HG03108 (cell line): Measurements from ENCODE around the gene AK2.
"Not testable (repeated sequence)": the region's sequence is repeated elsewhere in the genome, so short reads cannot be mapped to it uniquely, and the experiment has no call there.

Experiments used
- ATAC-seq: cut with Tn5 transposase; IDR thresholded peaks from one replicate; pipeline ENCODE4 v1.9.1; 2021; ENCODE audit warnings: moderate library complexity; ENCODE audit not compliant: unreplicated experiment

The AK2 gene

DNA sequence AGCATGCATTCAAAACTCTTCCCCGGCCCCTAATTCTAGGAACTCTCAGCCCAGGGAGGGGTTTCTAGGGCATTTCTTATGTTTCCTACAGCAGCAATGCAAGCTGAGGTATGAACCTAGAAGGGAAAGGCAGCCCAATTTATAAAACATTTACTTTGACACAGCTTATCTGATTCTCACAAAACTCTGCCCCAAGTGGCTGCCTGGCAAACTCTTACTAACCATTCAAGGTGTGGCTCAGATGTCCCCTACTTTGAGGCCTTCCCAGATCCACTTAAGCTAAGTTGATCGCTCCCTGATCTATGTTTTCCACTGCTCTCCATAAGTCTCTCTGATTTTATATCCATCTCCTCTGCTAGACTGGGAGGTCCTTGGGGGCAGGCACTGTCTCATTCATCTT lies 35.4 kb downstream of the AK2 start:
- no peak for ATAC-seq

GRCh38 chr1:33000427-33001026 lies 36.2 kb downstream of the AK2 start:
- ATAC-seq = no peak

DNA sequence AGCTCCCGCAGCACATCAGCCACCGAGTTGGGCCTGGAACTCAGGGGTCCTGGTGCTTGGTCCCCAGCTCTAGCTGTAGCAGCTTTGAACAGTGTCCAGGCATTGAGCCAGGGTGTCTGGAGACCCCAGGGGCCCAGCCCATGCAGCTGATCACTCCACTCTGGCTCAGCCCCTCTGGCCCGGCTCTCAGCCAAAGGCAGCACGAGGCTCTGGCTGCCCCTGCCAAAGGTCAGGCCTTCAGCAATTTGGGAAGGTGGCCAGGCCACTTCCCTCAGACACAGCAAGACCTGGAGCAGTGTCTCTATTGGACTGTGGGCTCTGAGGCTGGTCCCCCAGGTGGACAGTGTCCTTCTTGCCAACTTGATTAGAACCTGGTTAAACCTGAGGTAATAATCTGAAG lies 37.7 kb downstream of the AK2 start:
- ATAC-seq = no peak

- ATAC-seq = no peak
Measured at GRCh38 chr1:32998064-32998463, 38.6 kb downstream of the AK2 start.

DNA sequence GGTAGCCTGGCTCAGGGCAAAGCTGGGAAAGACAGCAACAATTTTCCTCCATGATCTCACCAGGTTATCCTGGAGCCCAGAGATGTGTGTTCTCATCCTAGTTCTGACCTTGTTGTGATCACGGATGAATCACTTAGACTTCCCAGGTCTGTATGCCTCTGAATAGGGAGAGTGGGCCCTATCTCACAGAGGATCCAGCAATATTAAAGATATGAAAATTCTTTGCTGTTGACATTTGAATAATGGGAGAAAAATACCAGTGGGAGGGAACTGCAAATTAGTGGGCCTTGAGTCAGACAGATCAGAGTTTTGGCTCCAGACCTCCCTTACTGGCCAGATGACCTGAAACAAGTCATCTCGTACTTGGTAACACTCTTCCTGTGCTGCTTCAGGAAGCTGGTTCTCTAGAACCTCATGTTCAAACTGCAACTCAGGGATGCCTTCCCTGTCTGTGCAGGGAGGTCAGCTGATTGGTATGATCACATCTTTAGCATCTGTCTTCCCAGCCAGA lies 39.2 kb downstream of the AK2 start:
- no peak for ATAC-seq

DNA sequence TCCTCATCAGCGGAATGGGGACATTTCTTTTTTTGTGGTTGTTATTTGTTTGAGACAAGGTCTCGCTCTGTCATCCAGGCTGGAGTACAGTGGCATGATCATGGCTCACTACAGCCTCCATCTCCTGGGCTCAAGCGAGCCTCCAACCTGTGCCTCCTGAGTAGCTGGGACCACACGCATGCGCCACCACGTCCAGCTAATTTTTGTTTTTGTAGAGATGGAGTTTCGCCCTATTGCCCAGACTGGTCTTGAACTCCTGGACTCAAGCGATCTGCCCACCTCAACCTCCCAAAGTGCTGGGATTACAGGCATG lies 43.4 kb downstream of the AK2 start:
- ATAC-seq = not testable (repeated sequence)

GRCh38 chr1:32992489-32993323 lies 44.0 kb downstream of the AK2 start:
- peak; percentile 90 for ATAC-seq

DNA sequence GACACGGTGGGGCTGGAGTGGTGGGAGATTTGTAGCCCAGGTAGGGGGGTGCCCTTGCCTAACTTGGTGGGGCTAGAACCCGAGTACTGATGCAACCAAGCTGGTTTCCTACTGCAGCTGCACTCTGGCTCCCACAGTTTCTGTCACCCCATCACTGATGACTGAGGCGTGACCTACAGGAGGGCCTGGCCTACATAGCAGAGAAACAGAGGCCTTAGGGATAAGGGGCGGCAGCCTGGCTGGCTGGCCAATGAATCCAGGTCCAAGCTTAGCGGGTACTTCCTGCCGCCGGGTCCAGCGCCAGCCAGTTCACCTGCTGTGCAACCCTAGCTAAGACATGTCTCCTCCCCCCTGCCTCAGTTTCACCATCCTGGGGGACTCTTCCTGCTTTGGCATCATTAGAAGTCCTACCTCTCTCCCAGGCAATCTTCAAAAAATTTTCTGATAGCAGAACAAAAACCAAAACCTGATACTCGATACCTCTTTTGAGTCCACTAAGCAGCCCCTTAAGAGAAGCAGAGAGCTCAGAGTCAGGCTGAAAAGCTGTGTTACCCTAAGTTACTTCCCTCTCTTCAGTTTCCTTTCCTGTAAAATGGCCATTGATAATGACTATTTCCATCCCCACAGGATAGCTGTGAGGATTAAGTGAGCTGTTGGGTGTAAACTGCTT lies 44.7 kb downstream of the AK2 start:
- ATAC-seq = peak; percentile 14

GRCh38 chr1:32991386-32991785 lies 45.3 kb downstream of the AK2 start:
- ATAC-seq = no peak

DNA sequence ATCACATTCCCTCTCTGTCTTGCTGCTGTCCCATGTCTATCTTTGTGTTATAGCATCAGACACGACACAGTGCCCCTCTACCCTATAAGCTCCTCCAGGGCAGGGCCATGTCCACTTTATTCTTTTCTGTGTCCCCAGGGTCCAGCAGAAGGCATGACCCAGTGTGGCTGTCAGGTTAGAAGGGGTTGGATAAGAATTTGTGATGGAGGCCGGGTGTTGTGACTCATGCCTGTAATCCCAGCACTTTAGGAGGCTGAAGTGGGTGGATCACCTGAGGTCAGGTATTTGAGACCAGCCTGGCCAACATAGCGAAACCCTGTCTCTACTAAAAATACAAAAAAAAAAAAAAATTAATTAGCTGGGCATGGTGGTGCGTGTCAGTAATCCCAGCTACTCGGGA lies 45.8 kb downstream of the AK2 start:
- ATAC-seq = no peak

GRCh38 chr1:32989160-32990050 lies 47.3 kb downstream of the AK2 start:
- ATAC-seq = no peak

GRCh38 chr1:32988665-32989064 lies 48.0 kb downstream of the AK2 start:
- ATAC-seq = no peak

- ATAC-seq = no peak
Measured at GRCh38 chr1:32985226-32985625, 51.5 kb downstream of the AK2 start.

DNA sequence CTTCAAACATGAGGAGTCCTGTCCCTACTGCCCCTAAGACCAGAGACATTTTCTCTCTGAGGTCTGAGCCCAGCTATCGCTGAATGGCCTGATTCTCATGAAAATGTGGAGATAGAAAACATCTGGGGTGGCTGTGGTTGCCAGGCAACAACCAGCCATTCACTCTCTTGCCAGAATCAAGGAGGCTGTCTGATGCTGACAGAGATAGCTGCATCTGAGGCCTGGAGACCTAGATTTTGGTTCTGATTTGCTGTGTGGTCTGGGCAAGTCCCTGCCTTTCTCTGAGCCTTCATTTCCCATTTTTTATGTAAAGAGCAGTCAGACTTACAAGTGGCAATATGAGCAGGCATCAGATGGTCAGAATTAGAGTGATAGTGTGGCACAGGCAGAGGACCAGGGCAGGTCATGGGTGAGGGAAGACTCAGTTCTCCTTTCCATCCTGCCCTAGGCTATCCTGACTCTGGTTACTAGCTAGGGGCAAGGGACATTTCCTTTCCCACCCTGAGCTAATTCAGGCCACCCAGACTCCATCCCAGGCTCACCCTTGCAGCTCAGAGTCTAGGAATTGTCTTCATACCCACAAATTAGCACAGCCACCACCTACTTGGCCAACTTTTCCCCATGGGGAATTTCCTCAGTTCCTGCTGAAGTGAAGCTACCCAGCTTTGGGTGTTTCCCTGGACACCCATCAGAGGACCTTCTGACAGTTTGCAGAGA lies 52.1 kb downstream of the AK2 start:
- ATAC-seq = no peak

- no peak for ATAC-seq
Measured at GRCh38 chr1:32984090-32984454, 52.6 kb downstream of the AK2 start.

DNA sequence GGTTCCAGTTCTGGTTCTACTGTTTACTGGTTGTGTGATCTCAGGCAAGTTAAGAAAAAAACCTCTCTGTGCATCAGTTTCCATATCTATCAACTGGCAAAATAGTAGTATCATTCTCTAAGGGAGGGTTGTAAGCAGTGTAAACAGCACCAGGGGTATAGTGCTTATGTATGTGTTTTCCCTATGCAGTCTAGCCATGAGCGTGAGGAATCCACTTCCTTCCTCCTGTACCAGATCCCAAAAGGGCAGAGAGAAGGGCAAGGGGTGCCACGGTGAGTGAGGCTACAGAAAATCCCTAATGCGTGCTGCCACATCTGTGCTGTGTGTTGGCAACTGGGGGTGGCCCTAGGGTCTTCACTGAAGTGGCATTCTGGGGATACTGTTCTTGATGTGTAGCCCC lies 53.7 kb downstream of the AK2 start:
- ATAC-seq = no peak

DNA sequence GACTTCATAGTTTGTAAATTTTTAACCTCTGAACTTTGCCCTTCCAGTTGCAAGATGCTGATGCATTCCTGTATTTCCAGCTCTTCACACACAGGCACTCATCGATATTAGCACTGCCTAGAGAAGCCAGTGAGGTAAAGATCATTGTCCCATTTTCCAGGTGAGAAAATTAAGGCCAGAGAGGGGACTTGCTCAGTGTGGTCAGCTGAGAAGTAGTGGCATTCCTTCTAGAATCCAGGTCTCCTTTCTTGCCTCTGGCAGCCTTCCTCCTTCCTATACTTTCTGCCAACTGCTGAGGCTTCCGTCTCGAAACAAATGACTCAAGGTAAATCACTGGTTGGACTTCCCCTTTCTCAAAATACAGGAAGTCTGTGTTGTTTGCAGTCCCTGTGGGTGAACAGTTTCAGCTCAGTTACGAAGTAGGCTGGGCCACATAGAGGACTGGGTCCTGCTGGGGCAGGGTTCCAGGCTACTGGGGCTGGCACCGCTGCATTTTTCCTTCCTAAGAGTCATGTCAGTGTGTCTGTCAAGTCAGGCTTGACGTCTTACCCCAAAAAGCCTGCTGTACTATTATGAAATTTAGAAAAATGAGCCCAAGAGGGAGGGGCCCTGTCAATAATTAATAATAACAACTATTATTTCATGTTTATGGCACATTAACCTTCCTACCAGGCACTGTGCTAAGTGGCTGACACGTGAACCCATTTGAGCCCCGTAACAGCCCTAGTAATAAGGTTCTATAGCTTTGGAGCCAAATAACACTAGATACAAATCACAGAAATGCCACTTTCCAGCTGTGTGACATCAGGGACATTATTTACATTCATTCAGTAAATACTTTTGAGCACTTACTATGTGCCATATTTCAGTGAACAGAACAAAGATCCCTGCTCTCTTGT lies 55.4 kb downstream of the AK2 start:
- peak; percentile 90 for ATAC-seq

GRCh38 chr1:32980080-32980479 lies 56.6 kb downstream of the AK2 start:
- no peak for ATAC-seq

DNA sequence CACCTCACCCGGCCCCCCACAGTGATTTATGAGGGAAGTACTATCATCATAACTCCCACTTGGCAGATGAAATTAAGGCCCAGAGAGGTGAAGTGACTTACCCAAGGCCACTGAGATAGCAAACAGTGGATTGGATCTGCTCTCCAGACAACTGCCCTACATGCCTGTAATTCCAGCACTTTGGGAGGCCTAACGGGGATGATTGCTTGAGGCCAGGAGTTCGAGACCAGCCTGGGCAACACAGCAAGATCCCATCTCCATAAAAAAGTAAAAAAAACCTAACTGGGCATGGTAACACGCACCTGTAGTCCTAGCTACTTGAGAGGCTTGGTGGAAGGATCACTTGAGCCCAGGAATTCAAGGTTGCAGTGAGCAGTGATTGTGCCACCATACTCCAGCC lies 57.8 kb downstream of the AK2 start:
- ATAC-seq = no peak
